H1 (cell line): Measurements from ENCODE around the gene RNASE12.

Experiments used
- EP300 ChIP-seq, 2 experiments: IDR thresholded peaks; 1 replicate in 1 of 2; 2 replicates in 1 of 2; pipeline ENCODE4 v1.6.1; 2011 to 2012; ENCODE audit warnings: low read depth in 2 of 2, low read length in 2 of 2, mild to moderate bottlenecking in 2 of 2, borderline replicate concordance in 1 of 2, inconsistent platforms in 1 of 2, moderate library complexity in 1 of 2
- RAD21 ChIP-seq, 2 experiments: IDR thresholded peaks in 1 of 2; conservative IDR thresholded peaks in 1 of 2; 2 replicates each; pipeline ENCODE4 v1.6.1; 2011; ENCODE audit warnings: low read depth in 2 of 2, low read length in 2 of 2, improper control_type of control experiment in 1 of 2, inconsistent platforms in 1 of 2, mild to moderate bottlenecking in 1 of 2, moderate library complexity in 1 of 2
- TBP ChIP-seq: IDR thresholded peaks from 2 replicates; pipeline ENCODE4 v1.6.1; 2011; ENCODE audit warnings: low read depth, low read length, improper control_type of control experiment
- TF ChIP-seq, protein P1 (sequence below), 3 experiments: IDR thresholded peaks; 1 replicate in 2 of 3; 2 replicates in 1 of 3; pipeline versions ENCODE4 v1.5.1 to v1.6.1; 2011; ENCODE audit warnings: low read length in 3 of 3, mild to moderate bottlenecking in 3 of 3, inconsistent platforms in 2 of 3, low read depth in 1 of 3, moderate library complexity in 1 of 3; ENCODE audit not compliant: insufficient read depth in 1 of 3; ENCODE audit errors: control extremely low read depth in 1 of 3

DNA sequence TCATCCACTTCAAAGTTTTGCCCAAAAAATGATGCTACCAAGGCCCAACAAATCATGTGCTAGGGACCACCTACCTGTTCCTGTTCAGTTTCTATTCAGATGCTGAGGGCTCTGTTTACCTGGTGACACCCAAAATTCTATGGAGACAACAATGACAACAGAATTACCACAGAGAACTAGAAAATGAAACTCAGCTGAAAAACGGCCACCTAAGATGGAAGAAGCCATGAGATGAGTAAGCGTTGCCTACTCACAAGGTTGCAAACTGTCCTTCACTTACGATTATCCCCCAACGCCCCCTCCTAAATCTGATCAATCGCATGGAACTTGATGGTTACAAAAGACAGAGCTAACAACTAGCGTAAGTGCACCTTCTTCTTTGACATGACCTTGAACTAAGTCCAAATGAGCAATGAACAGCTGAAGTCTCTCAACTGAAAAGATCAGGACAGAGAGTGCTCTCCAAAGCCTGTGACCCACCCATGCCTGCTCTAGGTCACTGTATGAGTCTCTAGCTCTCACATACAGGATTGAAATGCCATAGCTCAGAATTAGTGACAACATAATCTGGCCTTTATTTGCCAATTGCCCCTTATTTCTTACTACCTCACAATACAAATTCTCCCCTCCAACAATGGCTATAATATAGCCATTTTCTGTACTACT, 3.6 kb downstream of the RNASE12 start, which contains the start of gene RNASE11:
- TF ChIP-seq EP300 (IDR thresholded peaks at IDR 0.05; ENCODE audit: borderline replicate concordance in 1 of 2, low read depth in 2 of 2, low read length in 2 of 2) (no peak), TBP (no peak), RAD21 (IDR thresholded peaks at IDR 0.05 in 1 of 2, conservative IDR thresholded peaks at IDR 0.05 in 1 of 2; ENCODE audit: low read depth in 2 of 2, low read length in 2 of 2) (no peak)
- TF ChIP-seq, protein P1, sequence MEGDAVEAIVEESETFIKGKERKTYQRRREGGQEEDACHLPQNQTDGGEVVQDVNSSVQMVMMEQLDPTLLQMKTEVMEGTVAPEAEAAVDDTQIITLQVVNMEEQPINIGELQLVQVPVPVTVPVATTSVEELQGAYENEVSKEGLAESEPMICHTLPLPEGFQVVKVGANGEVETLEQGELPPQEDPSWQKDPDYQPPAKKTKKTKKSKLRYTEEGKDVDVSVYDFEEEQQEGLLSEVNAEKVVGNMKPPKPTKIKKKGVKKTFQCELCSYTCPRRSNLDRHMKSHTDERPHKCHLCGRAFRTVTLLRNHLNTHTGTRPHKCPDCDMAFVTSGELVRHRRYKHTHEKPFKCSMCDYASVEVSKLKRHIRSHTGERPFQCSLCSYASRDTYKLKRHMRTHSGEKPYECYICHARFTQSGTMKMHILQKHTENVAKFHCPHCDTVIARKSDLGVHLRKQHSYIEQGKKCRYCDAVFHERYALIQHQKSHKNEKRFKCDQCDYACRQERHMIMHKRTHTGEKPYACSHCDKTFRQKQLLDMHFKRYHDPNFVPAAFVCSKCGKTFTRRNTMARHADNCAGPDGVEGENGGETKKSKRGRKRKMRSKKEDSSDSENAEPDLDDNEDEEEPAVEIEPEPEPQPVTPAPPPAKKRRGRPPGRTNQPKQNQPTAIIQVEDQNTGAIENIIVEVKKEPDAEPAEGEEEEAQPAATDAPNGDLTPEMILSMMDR (IDR thresholded peaks at IDR 0.05; ENCODE audit: control extremely low read depth in 1 of 3, insufficient read depth in 1 of 3, low read depth in 1 of 3, low read length in 3 of 3) = no peak
